ENCODE data around the gene NLRC5.

NLRC5 gene

DNA sequence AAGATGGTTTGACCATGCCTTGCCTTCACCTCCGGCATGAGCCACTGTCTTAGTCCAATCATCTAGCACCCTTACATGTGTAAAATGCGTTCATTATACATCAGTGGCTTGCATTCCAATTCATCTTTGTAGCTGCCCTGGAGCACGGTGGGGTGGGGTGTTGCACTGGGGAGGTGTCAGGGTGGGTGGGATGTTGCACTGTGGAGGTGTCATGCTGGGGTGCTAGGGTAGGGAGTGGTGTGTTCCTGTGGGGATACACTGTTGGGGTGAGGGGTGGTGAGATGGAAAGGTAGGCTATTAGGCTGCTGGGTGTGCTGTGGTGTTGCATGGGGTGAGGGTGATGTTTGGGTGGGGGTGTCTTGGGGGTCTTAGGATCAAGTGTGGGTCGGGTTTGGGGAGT lies 47.0 kb downstream of the NLRC5 start:
- DNase-seq, result no peak
- no peak overlapping the region for H3K27ac ChIP-seq
- H3K4me3 ChIP-seq (ENCODE audit: low read depth, low read length), result no peak overlapping the region
- TF ChIP-seq, protein P1, sequence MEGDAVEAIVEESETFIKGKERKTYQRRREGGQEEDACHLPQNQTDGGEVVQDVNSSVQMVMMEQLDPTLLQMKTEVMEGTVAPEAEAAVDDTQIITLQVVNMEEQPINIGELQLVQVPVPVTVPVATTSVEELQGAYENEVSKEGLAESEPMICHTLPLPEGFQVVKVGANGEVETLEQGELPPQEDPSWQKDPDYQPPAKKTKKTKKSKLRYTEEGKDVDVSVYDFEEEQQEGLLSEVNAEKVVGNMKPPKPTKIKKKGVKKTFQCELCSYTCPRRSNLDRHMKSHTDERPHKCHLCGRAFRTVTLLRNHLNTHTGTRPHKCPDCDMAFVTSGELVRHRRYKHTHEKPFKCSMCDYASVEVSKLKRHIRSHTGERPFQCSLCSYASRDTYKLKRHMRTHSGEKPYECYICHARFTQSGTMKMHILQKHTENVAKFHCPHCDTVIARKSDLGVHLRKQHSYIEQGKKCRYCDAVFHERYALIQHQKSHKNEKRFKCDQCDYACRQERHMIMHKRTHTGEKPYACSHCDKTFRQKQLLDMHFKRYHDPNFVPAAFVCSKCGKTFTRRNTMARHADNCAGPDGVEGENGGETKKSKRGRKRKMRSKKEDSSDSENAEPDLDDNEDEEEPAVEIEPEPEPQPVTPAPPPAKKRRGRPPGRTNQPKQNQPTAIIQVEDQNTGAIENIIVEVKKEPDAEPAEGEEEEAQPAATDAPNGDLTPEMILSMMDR (IDR thresholded peaks at IDR 0.05; ENCODE audit: low read depth, low read length), result no peak
- H3K9me3 ChIP-seq (ENCODE audit: severe bottlenecking), result no peaks in the 10 kb centered on the region
- no peaks in the 10 kb centered on the region for H3K36me3 ChIP-seq
- H3K27me3 ChIP-seq (ENCODE audit: insufficient read depth, low read depth, severe bottlenecking), result no peaks in the 10 kb centered on the region

- no peak overlapping the region for H3K4me3 ChIP-seq (ENCODE audit: low read depth, low read length)
- no peak for DNase-seq
- TF ChIP-seq, protein P1 (IDR thresholded peaks at IDR 0.05; ENCODE audit: low read depth, low read length), result no peak
- no peaks in the 10 kb centered on the region for H3K9me3 ChIP-seq (ENCODE audit: severe bottlenecking)
- no peaks in the 10 kb centered on the region for H3K27me3 ChIP-seq (ENCODE audit: insufficient read depth, low read depth, severe bottlenecking)
- H3K36me3 ChIP-seq, result no peaks in the 10 kb centered on the region
- H3K27ac ChIP-seq, result no peak overlapping the region
Measured at GRCh38 chr16:57036945-57037344, 47.6 kb downstream of the NLRC5 start.

DNA sequence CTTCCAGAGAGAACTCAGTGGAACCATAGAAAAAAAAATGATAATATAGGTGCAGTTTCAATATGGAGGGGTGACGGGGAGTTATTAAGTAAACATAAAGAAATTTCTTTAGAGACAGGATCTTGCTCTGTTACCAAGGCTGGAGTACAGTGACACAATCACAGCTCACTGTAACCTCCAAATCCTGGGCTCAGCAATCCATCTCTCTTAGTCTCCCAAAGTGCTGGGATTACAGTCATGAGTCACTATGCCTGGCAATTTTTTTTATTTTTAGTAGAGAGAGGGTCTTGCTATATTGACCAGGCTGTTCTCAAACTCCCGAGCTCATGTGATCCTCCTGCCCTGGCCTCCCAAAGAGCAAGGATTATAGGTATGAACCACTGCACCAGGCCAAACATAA lies 48.8 kb downstream of the NLRC5 start:
- TF ChIP-seq, protein P1 (IDR thresholded peaks at IDR 0.05; ENCODE audit: low read depth, low read length), result no peak
- no peak for DNase-seq
- H3K4me3 ChIP-seq (ENCODE audit: low read depth, low read length), result no peak overlapping the region
- H3K36me3 ChIP-seq, result no peaks in the 10 kb centered on the region
- H3K9me3 ChIP-seq (ENCODE audit: severe bottlenecking), result no peaks in the 10 kb centered on the region
- H3K27me3 ChIP-seq (ENCODE audit: insufficient read depth, low read depth, severe bottlenecking), result no peaks in the 10 kb centered on the region
- no peak overlapping the region for H3K27ac ChIP-seq

DNA sequence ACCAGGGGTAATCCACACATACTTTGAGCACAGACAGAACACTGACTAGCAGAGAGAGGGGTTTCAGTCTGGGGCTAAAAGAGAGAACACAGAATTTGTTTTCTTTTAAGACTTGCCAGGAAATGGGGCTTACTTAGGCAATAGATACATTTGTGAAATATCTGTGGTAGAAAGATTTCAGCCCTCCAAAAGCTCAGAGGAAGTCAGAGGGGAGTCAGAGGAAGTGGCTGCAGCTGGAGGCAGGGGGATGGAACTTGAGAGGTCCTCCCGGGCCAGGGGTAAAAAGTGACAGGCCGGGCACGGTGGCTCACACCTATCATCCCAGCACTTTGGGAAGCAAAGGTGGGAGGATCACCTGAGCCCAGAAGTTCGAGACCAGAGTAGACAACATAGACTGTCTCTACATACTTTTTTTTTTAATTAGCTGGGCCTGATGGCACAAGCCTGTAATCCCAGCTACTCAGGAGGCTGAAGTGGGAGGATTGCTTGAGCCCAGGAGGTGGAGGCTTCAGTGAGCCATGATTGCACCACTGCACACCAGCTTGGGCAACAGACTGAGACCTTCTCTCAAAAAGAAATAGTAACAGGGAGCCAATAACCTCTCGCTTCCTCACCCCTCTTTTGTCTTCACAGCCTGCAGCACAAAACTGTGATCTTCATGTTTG lies 49.9 kb downstream of the NLRC5 start:
- TF ChIP-seq, protein P1 (IDR thresholded peaks at IDR 0.05; ENCODE audit: low read depth, low read length), result no peak
- DNase-seq, result no peak
- no peak overlapping the region for H3K27ac ChIP-seq
- no peaks in the 10 kb centered on the region for H3K36me3 ChIP-seq
- H3K4me3 ChIP-seq (ENCODE audit: low read depth, low read length), result no peak overlapping the region
- H3K9me3 ChIP-seq (ENCODE audit: severe bottlenecking), result no peaks in the 10 kb centered on the region
- H3K27me3 ChIP-seq (ENCODE audit: insufficient read depth, low read depth, severe bottlenecking), result no peaks in the 10 kb centered on the region

- Histone ChIP-seq H3K4me3 (ENCODE audit: low read depth, low read length) (no peak overlapping the region), H3K36me3 (no peaks in the 10 kb centered on the region), H3K27ac (no peak overlapping the region), H3K27me3 (ENCODE audit: insufficient read depth, low read depth, severe bottlenecking) (no peaks in the 10 kb centered on the region), H3K9me3 (ENCODE audit: severe bottlenecking) (no peaks in the 10 kb centered on the region)
- no peak for DNase-seq
- TF ChIP-seq, protein P1 (IDR thresholded peaks at IDR 0.05; ENCODE audit: low read depth, low read length), result no peak
Measured at GRCh38 chr16:57041182-57042156, 52.1 kb downstream of the NLRC5 start.

Measured in WERI-Rb-1 (cell line).